ENCODE measurements around the gene BBS7. TPM values are rescaled to one million over a fixed set of nuclear protein-coding genes. Genes with fewer than 3 reads are reported as not detected.

The BBS7 gene
- total RNA-seq, 1 experiment from 2014 or later = 26.2 TPM

- peaks cover 26 to 36% of the 10 kb centered on the region in 2 experiments for H3K4me1 Mint-ChIP-seq
These were observed 69.7 kb downstream of the BBS7 start for GRCh38 chr4:121800638-121800960.

More at GRCh38 chr4:121800638-121800960, 69.7 kb downstream of the BBS7 start:
- Histone ChIP-seq H2BK15ac (ENCODE audit: low read depth, low read length) (no peak overlapping the region), H3K4me1 (ENCODE audit: insufficient read depth, low read length) (no peaks in the 10 kb centered on the region; the same call in 1 of the 2 replicates), H3K23ac (ENCODE audit: insufficient read length, low read depth, low read length) (no peak overlapping the region), H4K91ac (ENCODE audit: insufficient read length, low read depth, low read length) (no peak overlapping the region), H3K4me2 (ENCODE audit: insufficient read depth, insufficient read length, low read length) (peak overlapping the region; percentile 93), H4K5ac (ENCODE audit: insufficient read length, low read depth, low read length) (peak overlapping the region; percentile 84), H3K27me3 (ENCODE audit: insufficient read depth, low read length) (no peaks in the 10 kb centered on the region), H2BK5ac (ENCODE audit: insufficient read length, low read length) (peak overlapping the region; percentile 17), H3K79me1 (ENCODE audit: insufficient read depth, low read depth, low read length, poor library complexity, severe bottlenecking) (no peaks in the 10 kb centered on the region), H3K56ac (ENCODE audit: insufficient read length, low read depth, low read length) (peak overlapping the region; percentile 58), H3K14ac (ENCODE audit: insufficient read depth, low read length) (peak overlapping the region; percentile 59; the same call in 1 of the 2 replicates), H3K9ac (ENCODE audit: extremely low read depth, insufficient read length, low read length) (peak overlapping the region; percentile 91), H2BK120ac (ENCODE audit: low read depth, low read length, poor library complexity, severe bottlenecking) (peak overlapping the region; percentile 71), H3K27ac (ENCODE audit: insufficient read length, low read depth, low read length) (peak overlapping the region; percentile 61), H3K18ac (ENCODE audit: insufficient read length, low read depth, low read length) (peak overlapping the region; percentile 84), H4K8ac (replicated peaks; ENCODE audit: insufficient read length, low read depth, low read length) (no peak overlapping the region), H3T11ph (ENCODE audit: low read length) (peak overlapping the region; percentile 30), H2AK5ac (ENCODE audit: insufficient read length, low read length) (no peak overlapping the region), H3K23me2 (ENCODE audit: insufficient read length, low read depth, low read length, poor library complexity, severe bottlenecking) (peaks cover 7% of the 10 kb centered on the region), H2BK12ac (ENCODE audit: insufficient read length, low read depth, low read length) (no peak overlapping the region), H3K79me2 (ENCODE audit: insufficient read depth, low read length) (peaks cover 4% of the 10 kb centered on the region; the same call in 1 of the 2 replicates), H2AFZ (ENCODE audit: low read length) (no peak overlapping the region), H2BK20ac (ENCODE audit: low read depth, low read length, poor library complexity, severe bottlenecking) (no peak overlapping the region), H3K4ac (ENCODE audit: low read depth, low read length) (no peak overlapping the region; the same call in 1 of the 2 replicates), H4K20me1 (ENCODE audit: control insufficient read depth, insufficient read depth, insufficient read length) (no peaks in the 10 kb centered on the region), H3K9me3 (ENCODE audit: control insufficient read depth, low read depth, low read length) (no peaks in the 10 kb centered on the region)
- Mint-ChIP-seq H3K36me3 (ENCODE audit: insufficient read depth in 1 of 3, low read depth in 3 of 3) (peaks cover 18 to 36% (median 27%) of the 10 kb centered on the region in 3 experiments), H3K9me3 (no peaks in the 10 kb centered on the region), H3K4me3 (peak overlapping the region; percentile 91 to 92), H3K27ac (peak overlapping the region; percentile 97 to 99 (median 97)), H3K27me3 (ENCODE audit: low read depth) (no peaks in the 10 kb centered on the region)
- WGBS (ENCODE audit: extremely low coverage, insufficient read length, low lambda C conversion rate) = no CpG with 5 or more reads among the region's 8 CpGs
- TF ChIP-seq CTCF (conservative IDR thresholded peaks at IDR 0.05) = no peak
- no peak for DNase-seq
